RWPE2 (cell line): ENCODE data around the gene ASPHD1.

Source experiments
- ATAC-seq: fragments of 200-7000 bp; cut with Tn5 transposase; 3 replicates; pipeline ENCODE4 v1.9.1; 2021; ENCODE audit warnings: low read depth
- DNase-seq: peaks from one replicate; pipeline ENCODE4 v3.0.0-alpha.2; 2020; ENCODE audit warnings: low spot score
- H3K27ac ChIP-seq: fragments of 450-650 bp; 2 replicates; pipeline ENCODE4 v1.5.1; 2017; ENCODE audit warnings: mild to moderate bottlenecking; ENCODE audit not compliant: poor library complexity, severe bottlenecking
- H3K27me3 ChIP-seq: fragments of 250-450 bp; sonication (Bioruptor Pico); 2 replicates; pipeline ENCODE4 v1.5.1; 2021; ENCODE audit warnings: mild to moderate bottlenecking, moderate library complexity; ENCODE audit not compliant: insufficient read depth, poor library complexity, severe bottlenecking
- H3K36me3 ChIP-seq: fragments of 250-450 bp; sonication (Bioruptor Pico); 2 replicates; pipeline ENCODE4 v1.5.1; 2020; ENCODE audit warnings: low read depth, mild to moderate bottlenecking, moderate library complexity
- H3K4me1 ChIP-seq: fragments of 250-450 bp; sonication (Bioruptor Pico); 2 replicates; pipeline ENCODE4 v1.5.1; 2021; ENCODE audit warnings: mild to moderate bottlenecking, moderate library complexity; ENCODE audit not compliant: insufficient read depth, poor library complexity, severe bottlenecking
- H3K4me3 ChIP-seq: fragments of 250-450 bp; sonication (Bioruptor Pico); 2 replicates; pipeline ENCODE4 v1.5.1; 2021; ENCODE audit warnings: mild to moderate bottlenecking, moderate library complexity; ENCODE audit not compliant: severe bottlenecking
- H3K9me3 ChIP-seq: fragments of 250-450 bp; sonication (Bioruptor Pico); 2 replicates; pipeline ENCODE4 v1.5.1; 2021; ENCODE audit warnings: mild to moderate bottlenecking, moderate library complexity; ENCODE audit not compliant: severe bottlenecking
- TF ChIP-seq, protein P1 (sequence below): fragments of 450-650 bp; IDR thresholded peaks from one replicate; pipeline ENCODE4 v1.5.1; 2017; ENCODE audit warnings: mild to moderate bottlenecking, moderate library complexity; ENCODE audit not compliant: poor library complexity, severe bottlenecking

Gene ASPHD1

DNA sequence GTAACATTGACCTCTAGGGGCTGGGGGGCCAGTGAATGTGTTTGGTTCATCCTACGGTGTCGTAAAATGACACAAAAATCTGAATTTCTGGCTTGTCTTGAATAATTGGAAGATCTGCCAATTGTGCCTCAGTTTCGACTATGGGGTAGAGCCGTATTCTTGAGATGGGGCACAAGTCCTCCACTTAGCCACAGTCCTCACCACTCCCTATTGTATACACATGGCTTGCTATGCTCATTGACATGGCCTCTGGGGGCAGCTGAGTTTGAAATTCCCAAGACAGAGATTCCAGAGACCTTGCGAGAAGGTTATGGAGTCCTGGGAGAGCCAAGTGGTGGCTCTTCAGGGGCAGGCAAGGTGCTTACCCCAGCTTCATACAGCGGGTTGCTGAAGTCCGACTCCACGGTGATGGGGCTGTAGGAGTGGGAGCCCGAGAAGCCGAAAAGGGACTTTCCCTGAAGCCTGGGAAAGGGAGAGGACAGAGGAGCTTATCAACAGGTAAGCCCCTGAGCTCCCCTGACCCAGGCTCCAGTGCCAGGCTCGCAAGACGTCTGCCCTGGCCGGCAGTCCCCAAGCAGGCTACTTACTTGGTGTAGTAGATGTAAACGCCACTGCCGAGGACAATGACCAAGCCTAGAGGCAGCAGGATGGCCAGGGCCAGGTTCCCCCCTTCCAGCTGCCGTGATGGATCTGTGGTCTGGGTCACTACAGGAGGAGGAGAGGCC lies 28.3 kb upstream of the ASPHD1 start:
- H3K36me3 ChIP-seq: no peaks in the 10 kb centered on the region
- ATAC-seq (no peak), DNase-seq (no peak)
- H3K9me3 ChIP-seq: no peaks in the 10 kb centered on the region
- H3K4me1 ChIP-seq: no peaks in the 10 kb centered on the region
- TF ChIP-seq, protein P1, sequence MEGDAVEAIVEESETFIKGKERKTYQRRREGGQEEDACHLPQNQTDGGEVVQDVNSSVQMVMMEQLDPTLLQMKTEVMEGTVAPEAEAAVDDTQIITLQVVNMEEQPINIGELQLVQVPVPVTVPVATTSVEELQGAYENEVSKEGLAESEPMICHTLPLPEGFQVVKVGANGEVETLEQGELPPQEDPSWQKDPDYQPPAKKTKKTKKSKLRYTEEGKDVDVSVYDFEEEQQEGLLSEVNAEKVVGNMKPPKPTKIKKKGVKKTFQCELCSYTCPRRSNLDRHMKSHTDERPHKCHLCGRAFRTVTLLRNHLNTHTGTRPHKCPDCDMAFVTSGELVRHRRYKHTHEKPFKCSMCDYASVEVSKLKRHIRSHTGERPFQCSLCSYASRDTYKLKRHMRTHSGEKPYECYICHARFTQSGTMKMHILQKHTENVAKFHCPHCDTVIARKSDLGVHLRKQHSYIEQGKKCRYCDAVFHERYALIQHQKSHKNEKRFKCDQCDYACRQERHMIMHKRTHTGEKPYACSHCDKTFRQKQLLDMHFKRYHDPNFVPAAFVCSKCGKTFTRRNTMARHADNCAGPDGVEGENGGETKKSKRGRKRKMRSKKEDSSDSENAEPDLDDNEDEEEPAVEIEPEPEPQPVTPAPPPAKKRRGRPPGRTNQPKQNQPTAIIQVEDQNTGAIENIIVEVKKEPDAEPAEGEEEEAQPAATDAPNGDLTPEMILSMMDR: no peak
- H3K4me3 ChIP-seq: no peak overlapping the region
- H3K27me3 ChIP-seq: no peaks in the 10 kb centered on the region
- no peak overlapping the region for H3K27ac ChIP-seq

DNA sequence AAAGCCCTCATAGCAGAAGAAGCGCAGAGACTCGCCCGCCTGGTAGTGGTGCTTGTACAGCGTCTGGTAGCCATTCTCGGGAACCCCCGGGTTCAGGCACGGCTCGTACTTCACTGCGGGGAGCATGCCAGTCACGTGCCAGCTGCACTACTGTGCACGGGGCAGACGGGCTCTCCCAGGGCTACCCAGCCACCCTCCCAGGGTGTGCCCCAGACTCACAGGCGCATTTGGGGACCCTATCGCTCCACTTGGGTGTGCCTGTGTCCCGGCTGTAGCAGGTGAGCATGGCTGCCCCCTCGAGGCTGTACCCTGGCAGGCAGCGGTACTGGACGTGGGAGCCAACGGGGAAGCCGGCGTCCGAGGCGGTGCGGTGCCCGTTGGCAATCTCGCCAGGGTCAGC lies 27.0 kb upstream of the ASPHD1 start:
- Histone ChIP-seq H3K4me1 (no peaks in the 10 kb centered on the region), H3K27ac (no peak overlapping the region), H3K9me3 (no peaks in the 10 kb centered on the region), H3K4me3 (no peak overlapping the region), H3K27me3 (no peaks in the 10 kb centered on the region), H3K36me3 (no peaks in the 10 kb centered on the region)
- ATAC-seq: no peak
- DNase-seq: no peak
- TF ChIP-seq, protein P1: no peak

DNA sequence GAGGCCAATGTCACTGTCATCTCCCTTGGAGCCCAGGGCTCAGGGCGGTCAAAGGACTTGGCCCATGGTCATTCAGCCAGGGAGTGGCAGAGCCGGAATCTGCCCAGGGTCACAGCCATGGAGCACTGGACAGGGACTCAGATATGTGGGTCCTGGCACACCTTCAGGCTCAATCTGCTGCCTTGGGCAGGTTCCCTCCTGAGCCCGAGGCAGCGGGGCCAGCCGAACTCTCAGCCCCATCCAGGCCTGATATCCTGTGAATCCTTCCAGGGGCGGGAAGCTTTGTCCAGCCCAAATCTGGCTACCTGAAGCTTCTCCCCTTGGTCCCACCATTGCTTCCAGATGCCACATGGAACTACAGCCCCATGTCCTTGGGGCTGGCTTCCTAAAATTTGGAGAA lies 25.1 kb upstream of the ASPHD1 start:
- H3K4me3 ChIP-seq: no peak overlapping the region

DNA sequence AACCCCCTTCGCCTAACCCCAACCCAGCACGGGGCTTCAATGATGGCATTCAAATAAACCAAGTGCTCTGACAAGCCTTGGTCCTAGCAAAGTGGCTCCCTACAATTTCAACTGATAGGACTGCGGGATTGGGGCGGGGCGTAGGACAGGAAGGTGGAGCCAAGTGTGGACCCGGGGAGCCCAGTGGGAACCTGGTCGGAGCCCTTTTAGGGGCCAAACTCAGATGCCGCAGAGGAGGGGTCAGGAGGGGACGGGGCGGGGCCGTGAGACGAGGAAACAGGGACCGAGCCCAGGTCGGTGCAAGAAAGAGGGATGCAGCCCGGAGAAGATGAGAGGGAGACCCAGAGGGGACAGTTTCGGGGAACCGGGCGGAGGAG lies 24.1 kb upstream of the ASPHD1 start:
- TF ChIP-seq, protein P1: no peak
- no peaks in the 10 kb centered on the region for H3K4me1 ChIP-seq
- H3K9me3 ChIP-seq: no peaks in the 10 kb centered on the region
- H3K27ac ChIP-seq: no peak overlapping the region
- ATAC-seq (no peak), DNase-seq (no peak)
- no peak overlapping the region for H3K4me3 ChIP-seq
- H3K27me3 ChIP-seq: no peaks in the 10 kb centered on the region
- H3K36me3 ChIP-seq: no peaks in the 10 kb centered on the region

More for the DNA sequence above, 25.1 kb upstream of the ASPHD1 start:
- Histone ChIP-seq H3K27ac (no peak overlapping the region), H3K4me1 (no peaks in the 10 kb centered on the region), H3K9me3 (no peaks in the 10 kb centered on the region), H3K27me3 (no peaks in the 10 kb centered on the region), H3K36me3 (no peaks in the 10 kb centered on the region)
- TF ChIP-seq, protein P1: no peak
- DNase-seq (no peak), ATAC-seq (no peak)

DNA sequence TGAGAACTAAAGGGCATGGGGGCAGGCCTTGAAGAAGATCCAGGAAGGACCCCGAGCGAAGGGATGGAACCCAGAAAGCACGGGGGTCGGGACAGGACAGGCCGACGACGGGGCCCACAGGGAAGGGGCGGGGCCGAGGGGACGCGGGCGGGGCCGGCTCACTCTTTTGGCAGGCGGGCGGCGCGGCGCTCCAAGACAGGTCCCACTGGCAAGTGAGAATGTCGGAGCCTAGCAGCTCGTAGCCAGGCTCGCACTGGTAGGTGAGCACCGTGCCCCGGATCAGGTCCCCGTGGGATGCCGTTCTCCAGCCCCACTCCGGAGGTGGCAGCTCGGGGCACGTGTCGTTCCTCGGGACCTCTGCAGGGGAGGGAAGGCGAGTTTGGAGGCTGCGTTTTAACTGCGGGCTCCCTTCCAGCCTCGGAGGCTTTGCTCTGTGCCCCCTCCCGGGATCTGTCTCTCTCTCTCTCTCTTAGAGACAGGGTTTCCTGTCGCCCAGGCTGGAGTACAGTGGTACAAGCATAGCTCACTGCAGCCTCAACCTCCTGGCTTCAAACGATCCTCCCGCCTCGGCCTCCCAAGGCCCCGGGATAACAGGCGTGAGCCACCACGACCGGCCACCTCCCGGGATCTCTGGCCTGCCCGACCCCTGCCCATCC lies 23.6 kb upstream of the ASPHD1 start:
- TF ChIP-seq, protein P1: no peak
- H3K4me1 ChIP-seq: no peaks in the 10 kb centered on the region
- H3K27me3 ChIP-seq: no peaks in the 10 kb centered on the region
- H3K9me3 ChIP-seq: no peaks in the 10 kb centered on the region
- no peak overlapping the region for H3K27ac ChIP-seq
- DNase-seq (no peak), ATAC-seq (no peak)
- H3K4me3 ChIP-seq: no peak overlapping the region
- no peaks in the 10 kb centered on the region for H3K36me3 ChIP-seq
